Body of pancreas (tissue), 4 donors: ENCODE data around the gene PRM1. TPM values are rescaled to one million over a fixed set of nuclear protein-coding genes. Genes with fewer than 3 reads are reported as not detected.

Experiments used
- ATAC-seq: fragments of 150-250 bp; one replicate; pipeline ENCODE4 v1.9.1; 2016
- DNase-seq, 4 donors: peaks; one replicate each; pipeline ENCODE4 v3.0.0-alpha.2; 2019
- H3K27ac ChIP-seq, 4 donors: fragments of 200-600 bp; sonication (generic); 1 replicate in 3 of 4; 2 replicates in 1 of 4; pipeline versions ENCODE4 v1.5.1 to v1.6.1; 2016 to 2019; ENCODE audit warnings: mild to moderate bottlenecking in 1 of 4, mixed read lengths in 1 of 4, moderate library complexity in 1 of 4
- H3K27me3 ChIP-seq, 2 donors: fragments of 200-600 bp; sonication (generic); one replicate each; pipeline ENCODE4 v1.6.0; 2016; ENCODE audit warnings: mild to moderate bottlenecking in 1 of 2
- H3K36me3 ChIP-seq, 2 donors: fragments of 200-600 bp; sonication (generic); replicated peaks in 1 of 2; 2 replicates each; pipeline ENCODE4 v1.5.1; 2016; ENCODE audit warnings: low read depth in 2 of 2; ENCODE audit not compliant: insufficient read depth in 1 of 2
- H3K4me1 ChIP-seq: fragments of 200-600 bp; sonication (generic); one replicate; pipeline ENCODE4 v1.6.0; 2016
- H3K4me3 ChIP-seq, 2 donors: fragments of 200-600 bp; sonication (generic); 1 replicate in 1 of 2; 2 replicates in 1 of 2; pipeline ENCODE4 v1.5.1; 2016 to 2019
- H3K9me3 ChIP-seq, 3 donors: fragments of 200-600 bp; sonication (generic); 1 replicate in 2 of 3; 2 replicates in 1 of 3; pipeline ENCODE4 v1.5.1; 2016
- POLR2A ChIP-seq, 3 donors: fragments of 450-650 bp; IDR thresholded peaks; one replicate each; pipeline ENCODE4 v1.6.1; 2016; ENCODE audit warnings: antibody characterized with exemption in 3 of 3, mild to moderate bottlenecking in 2 of 3
- WGBS, 2 donors: methylation state at CpG; one replicate each; pipeline ENCODE4 v1.1.5; 2017; 5-methylcytosine and 5-hydroxymethylcytosine counted together
- intact Hi-C: fragments of 100-400 bp; cut with DNase I; formaldehyde crosslinking; loops from one replicate; pipeline ENCODE4 v1.15.1; 2023
- total RNA-seq, 2 donors: library from RNA; depleted of rRNA; stranded (reverse); fragments of >200 nt; gene quantifications; one replicate each; pipeline ENCODE4 v1.1.0, GENCODE V29; 2016
- TF ChIP-seq, protein P1 (sequence below), 7 experiments: fragments of 450-650 bp in 4 of 7; fragments of 200-600 bp in 3 of 7; sonication (generic) in 3 of 7; IDR thresholded peaks; one replicate each; pipeline ENCODE4 v1.5.1; 2016 to 2019; ENCODE audit warnings: antibody characterized with exemption in 7 of 7

The PRM1 gene
- total RNA-seq, 2 donors from 2014 or later, result not detected

DNA sequence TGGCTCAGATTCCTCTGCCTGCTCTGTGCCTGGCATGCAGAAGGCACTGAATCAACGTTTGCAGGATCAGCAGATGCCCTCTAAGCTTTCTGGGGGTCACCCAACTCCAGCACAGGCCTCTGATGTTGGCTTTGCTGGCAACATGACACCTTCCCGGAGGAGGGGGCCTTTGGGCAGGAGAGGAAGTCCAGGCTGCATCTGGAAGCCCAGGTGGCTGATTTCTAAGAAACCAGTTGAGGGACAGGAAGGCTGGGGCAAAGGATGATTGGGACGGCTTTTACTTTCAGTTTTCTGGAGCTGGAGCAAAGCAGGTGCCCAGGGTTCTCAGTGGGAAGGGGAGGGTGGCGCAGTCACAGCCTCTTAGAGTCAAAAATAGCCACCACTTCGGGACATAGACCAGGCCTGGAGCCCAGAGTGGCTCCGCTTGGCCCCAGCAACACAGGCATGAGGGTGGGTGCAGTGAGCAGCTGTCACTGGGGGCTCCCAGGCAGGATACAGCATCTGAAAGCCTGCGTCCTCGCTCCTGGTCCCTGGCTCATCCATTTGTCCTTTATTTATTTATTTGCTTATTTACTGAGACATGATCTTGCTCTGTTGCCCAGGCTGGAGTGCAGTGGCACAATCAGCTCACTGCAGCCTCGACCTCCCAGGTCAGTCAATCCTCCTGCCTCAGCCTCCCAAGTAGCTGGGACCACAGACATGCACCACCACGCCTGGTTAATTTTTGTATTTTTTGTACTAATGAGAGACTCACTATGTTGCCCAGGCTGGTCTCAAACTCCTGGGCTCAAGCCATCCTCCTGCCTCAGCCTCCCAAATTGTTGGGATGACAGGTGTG lies 40.3 kb downstream of the PRM1 start:
- Histone ChIP-seq H3K27ac (no peak overlapping the region), H3K27me3 (no peaks in the 10 kb centered on the region), H3K36me3 (no peaks in the 10 kb centered on the region), H3K4me1 (peaks cover 4% of the 10 kb centered on the region), H3K9me3 (no peaks in the 10 kb centered on the region), H3K4me3 (no peak overlapping the region)
- ATAC-seq, result no peak
- WGBS, 2 donors, result 76 to 78% methylated on average over 8 to 10 of the region's 10 CpGs
- TF ChIP-seq, protein P1, sequence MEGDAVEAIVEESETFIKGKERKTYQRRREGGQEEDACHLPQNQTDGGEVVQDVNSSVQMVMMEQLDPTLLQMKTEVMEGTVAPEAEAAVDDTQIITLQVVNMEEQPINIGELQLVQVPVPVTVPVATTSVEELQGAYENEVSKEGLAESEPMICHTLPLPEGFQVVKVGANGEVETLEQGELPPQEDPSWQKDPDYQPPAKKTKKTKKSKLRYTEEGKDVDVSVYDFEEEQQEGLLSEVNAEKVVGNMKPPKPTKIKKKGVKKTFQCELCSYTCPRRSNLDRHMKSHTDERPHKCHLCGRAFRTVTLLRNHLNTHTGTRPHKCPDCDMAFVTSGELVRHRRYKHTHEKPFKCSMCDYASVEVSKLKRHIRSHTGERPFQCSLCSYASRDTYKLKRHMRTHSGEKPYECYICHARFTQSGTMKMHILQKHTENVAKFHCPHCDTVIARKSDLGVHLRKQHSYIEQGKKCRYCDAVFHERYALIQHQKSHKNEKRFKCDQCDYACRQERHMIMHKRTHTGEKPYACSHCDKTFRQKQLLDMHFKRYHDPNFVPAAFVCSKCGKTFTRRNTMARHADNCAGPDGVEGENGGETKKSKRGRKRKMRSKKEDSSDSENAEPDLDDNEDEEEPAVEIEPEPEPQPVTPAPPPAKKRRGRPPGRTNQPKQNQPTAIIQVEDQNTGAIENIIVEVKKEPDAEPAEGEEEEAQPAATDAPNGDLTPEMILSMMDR (IDR thresholded peaks at IDR 0.05), result no peak
- TF ChIP-seq POLR2A (IDR thresholded peaks at IDR 0.05), result no peak
- no peak for DNase-seq
- intact Hi-C loops, result no loop called here

GRCh38 chr16:11239644-11240632 lies 41.2 kb downstream of the PRM1 start:
- Histone ChIP-seq H3K27ac (no peak overlapping the region), H3K9me3 (no peaks in the 10 kb centered on the region), H3K4me3 (no peak overlapping the region), H3K27me3 (no peaks in the 10 kb centered on the region), H3K4me1 (peaks cover 12% of the 10 kb centered on the region), H3K36me3 (no peaks in the 10 kb centered on the region)
- WGBS, 2 donors, result 73 to 84% methylated on average over 10 of the region's 10 CpGs
- intact Hi-C loops, result no loop called here
- TF ChIP-seq, protein P1 (IDR thresholded peaks at IDR 0.05), result no peak
- no peak for TF ChIP-seq POLR2A (IDR thresholded peaks at IDR 0.05)
- no peak for DNase-seq
- no peak for ATAC-seq

DNA sequence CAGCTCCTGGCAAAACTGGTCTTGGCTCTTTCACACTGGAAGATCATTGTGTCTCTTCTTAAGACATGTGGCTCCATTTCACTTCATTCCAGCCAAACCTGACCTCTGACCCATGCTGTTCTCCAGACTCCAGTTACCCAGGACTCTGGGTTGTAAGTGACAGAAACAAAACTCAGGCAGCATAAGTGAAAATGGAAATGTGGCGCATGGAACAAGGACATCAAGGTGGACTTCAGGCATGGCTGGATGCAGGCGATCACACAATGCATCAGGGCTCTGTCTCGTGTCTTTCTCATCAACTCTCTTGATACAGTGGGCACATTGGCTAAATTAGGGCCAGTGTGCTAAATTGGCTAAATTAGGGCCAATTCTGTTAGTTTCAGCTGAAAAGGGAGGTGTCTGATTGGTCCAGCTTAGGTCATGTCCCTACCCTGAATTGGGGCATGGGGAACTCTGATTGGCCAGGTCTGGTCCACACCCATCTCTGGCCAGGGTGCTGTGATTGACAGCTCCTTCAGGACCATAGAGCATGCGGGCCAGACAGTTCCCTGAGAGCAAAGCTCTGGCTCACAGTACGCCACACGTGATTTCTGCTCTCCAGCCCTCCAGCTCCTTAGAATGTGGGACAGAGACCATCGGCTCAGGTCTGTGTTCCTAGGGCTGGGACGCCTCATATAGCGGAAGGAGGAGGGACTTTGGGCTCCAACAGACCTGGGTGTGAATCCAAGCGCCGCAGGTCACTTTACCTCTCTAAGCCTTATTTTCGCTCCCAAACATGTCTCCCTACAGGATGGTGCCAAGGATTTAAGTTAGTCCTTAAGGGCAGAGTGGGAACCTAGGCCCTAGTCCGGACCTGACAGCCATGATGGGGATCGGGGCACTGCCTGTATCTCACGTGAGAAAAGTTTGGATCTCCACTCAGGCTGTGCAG lies 42.6 kb downstream of the PRM1 start:
- 93% methylated on average over 12 to 15 of the region's 15 CpGs for WGBS, 2 donors
- Histone ChIP-seq H3K36me3 (no peaks in the 10 kb centered on the region), H3K4me3 (no peak overlapping the region), H3K27me3 (no peaks in the 10 kb centered on the region), H3K4me1 (peaks cover 12% of the 10 kb centered on the region), H3K27ac (no peak overlapping the region), H3K9me3 (no peaks in the 10 kb centered on the region)
- DNase-seq (no peak), ATAC-seq (no peak)
- intact Hi-C loops, result no loop called here
- TF ChIP-seq, protein P1 (IDR thresholded peaks at IDR 0.05), result no peak
- TF ChIP-seq POLR2A (IDR thresholded peaks at IDR 0.05), result no peak

DNA sequence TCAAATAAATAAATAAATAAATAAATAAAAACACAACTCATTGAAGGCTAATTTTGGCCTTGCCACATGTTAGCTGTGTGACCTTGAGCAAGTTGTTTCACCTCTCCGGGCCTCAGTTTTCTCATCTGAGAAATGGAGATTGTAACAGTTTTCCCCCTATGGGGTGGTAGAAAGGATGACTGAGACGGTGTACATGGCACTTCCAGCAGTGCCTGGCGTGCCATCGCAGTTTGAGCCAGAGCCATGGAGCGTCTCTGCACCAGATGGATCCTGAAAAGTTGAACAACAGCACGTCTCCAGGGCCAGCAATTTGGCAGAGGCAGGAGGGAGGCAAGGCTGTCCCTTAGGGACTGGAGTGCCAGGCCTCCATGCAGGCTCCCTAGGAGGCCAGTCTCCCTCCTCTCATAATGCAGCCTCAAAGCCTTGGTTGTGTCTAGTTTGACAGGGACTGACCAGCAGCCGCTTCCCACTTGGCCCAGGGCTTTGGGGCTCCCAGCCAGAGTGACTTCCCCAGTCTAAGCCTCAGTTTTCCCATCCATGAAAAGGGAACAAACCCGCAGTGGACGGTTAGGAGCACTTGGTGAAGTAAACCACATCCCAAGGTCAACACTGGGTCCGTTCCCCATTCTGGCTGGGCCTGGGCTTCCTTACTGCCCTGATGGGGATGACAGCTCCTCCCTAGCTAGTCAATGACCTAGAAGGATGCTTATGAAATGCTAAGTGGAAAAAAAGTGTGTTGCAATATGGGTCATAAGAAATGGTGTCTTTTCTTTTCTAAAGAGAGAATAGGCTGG lies 44.5 kb downstream of the PRM1 start:
- H3K36me3 ChIP-seq, result no peaks in the 10 kb centered on the region
- peaks cover 9% of the 10 kb centered on the region for H3K4me1 ChIP-seq
- intact Hi-C loops, result no loop called here
- H3K9me3 ChIP-seq, result no peaks in the 10 kb centered on the region
- DNase-seq (peak in 1 of 4 donors; percentile 39), ATAC-seq (no peak)
- H3K27me3 ChIP-seq, result no peaks in the 10 kb centered on the region
- no peak overlapping the region for H3K4me3 ChIP-seq
- 69 to 75% methylated on average over 7 to 10 of the region's 10 CpGs for WGBS, 2 donors
- no peak overlapping the region for H3K27ac ChIP-seq
- TF ChIP-seq POLR2A (IDR thresholded peaks at IDR 0.05), result no peak
- TF ChIP-seq, protein P1 (IDR thresholded peaks at IDR 0.05), result no peak
